LHCN-M2 (cell line): ENCODE results near the gene CTBP2. TPM values are rescaled to one million over a fixed set of nuclear protein-coding genes. Genes with fewer than 3 reads are reported as not detected.
A peak's percentile ranks its signal among the peaks of the same experiment; 100 is the strongest.

Source experiments
- DNase-seq: peaks from one replicate; pipeline ENCODE4 v3.0.0-alpha.2; 2012; ENCODE audit warnings: low read depth
- total RNA-seq: library from RNA; depleted of rRNA; stranded (reverse); fragments of >200 nt; gene quantifications from 2 replicates; pipeline ENCODE4 v1.2.3, GENCODE V29; 2014

The CTBP2 gene
- total RNA-seq, 1 experiment from 2014 or later = 51.1 TPM

DNA sequence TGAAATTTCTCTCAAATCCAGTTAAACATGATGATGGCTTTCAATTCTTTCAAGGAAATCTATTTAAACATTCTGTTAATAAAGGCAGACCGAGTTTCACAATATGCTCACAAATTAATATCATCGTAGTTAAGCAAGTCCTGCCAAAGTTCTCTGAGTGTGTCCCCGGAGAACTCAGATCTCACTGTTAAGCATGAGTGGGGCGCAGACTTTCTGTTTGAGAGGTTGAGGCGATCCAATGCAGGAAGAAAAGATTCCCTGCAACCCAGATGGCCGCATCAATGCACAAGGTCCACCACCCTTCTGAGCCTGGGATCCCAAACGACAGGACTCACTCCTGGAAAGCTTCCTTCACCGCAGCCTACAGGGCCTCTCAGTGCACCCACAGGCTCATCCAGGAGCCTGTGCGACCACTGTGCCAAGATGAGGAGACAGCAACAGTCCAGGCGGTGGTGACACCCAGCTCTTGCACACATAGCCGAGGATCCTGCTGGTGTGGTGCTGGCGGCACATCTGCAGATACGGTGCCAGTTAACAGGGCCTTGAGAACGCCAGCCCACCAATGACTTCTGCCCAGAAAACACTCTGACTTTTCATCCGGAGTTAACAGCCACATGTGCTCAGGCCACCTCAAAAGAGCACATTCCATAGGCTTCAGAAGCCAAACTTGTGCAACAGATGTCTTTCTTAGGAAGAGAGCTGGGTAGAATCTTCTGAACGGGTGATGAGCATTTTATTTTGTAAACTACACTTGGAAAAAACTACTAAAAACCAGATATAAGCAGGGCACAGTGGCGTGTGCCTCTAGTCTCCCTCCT is 116.3 kb downstream of the CTBP2 start:
- no peak for DNase-seq

GRCh38 chr10:125041856-125042506 is 118.4 kb downstream of the CTBP2 start:
- no peak for DNase-seq

DNA sequence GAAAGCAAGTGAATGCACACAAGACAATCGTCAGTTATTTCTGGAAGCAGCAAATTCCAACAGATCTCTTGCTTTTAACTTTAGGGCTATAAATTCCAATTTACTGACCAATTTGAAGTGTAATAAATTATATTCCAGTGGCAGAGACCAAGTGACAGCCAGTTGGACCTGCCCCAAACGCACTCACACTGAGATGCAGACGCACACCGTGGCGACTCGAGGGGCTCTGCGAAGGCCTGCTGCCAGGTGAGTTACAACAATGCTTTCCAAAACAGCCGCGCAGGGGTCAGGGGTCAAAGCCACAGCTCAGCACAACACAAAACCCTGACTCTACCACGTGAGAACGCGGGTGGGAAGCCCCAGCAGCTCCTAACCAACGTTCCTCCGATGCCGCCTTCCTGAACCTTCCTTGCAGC is 121.0 kb downstream of the CTBP2 start:
- DNase-seq = no peak

DNA sequence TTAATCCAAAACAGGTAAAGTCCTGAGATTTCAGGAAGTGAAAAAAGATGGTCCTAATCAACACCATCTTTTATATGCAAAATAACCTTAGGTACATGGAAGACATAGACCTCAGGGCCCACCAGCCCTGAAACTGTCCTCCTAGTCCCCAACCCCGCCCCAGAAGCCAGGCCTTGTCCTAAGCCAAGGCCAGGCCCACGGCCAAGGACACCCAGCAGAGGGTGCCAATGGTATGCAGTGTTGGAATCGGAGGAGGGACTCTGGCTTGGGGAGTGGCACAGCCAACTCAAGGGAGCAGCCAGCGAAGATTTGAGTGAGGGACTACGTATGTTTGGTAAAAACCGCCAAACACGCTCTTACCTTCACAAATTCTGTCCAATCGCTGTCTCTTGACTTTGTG is 121.7 kb downstream of the CTBP2 start:
- no peak for DNase-seq

GRCh38 chr10:125037145-125037877 is 123.1 kb downstream of the CTBP2 start:
- DNase-seq = peak; percentile 62

DNA sequence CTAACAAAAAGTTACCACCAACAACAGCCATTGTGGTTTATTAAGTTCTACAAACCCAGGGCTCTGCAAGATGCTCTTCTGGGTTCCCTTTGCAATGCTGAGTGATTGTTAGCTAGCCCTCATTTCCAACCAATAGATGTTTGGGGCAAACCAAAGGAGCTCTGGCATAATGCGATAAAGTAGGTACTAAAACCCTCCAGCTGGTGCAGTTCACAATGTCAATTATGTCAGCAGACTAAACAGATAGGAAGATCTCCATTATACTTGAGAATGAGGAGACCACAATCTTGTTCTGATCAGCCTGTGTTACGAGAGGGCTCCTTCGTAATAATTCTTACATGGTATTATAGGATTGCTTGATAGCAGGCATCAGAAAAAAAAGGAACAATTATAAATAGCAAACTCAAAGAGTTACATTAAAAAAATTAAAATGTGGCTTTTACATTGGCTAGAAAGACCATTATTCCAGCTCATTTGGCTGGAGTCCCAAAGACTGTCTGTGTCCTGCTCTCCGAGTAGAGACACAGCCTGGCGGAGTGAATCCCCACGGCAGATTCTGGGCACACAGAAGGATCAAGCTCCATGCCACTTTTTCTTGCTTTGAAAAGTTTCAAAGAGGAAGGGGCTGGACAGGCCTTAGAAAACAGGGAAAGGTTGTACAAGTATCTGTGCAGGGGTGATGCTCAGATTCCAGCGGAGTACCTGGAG is 124.6 kb downstream of the CTBP2 start:
- no peak for DNase-seq

DNA sequence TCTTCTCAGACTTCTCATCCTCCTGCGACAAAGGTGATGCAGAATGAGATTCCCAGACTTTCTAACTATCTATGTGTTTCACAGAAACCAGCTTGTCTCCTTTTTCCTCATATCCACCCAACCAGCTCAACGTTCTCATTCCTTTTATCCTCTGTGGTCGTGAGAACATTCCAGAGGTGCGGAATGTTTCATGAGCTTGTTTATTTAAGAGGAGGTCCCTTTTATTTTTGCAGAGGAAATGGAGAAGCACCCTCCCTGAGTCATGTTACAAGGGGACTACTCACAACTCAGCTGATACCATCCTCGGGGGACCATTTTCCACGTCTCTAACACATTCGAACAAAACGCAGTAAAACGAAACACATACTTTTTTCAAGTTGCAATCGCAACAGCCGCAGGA is 125.2 kb downstream of the CTBP2 start:
- peak; percentile 97 for DNase-seq

DNA sequence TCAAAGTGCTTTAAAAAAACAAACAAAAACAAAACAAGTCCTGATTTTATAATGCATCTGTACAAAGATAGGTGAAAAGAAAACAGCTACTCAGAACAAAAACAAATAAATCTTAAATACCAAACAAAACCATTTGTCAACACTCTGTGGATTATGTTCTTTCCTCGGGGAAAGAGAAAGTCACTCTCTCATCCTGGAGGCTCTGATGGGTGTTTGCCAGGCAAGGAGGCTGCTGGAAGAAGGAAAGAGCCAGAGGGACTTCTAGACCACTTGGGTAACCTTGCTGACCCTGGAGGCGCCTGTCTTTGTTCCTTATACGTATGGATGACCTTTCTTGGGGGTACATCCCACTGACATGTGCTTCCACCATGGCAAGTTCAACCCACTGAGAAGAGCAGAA is 125.7 kb downstream of the CTBP2 start:
- DNase-seq = peak; percentile 35

DNA sequence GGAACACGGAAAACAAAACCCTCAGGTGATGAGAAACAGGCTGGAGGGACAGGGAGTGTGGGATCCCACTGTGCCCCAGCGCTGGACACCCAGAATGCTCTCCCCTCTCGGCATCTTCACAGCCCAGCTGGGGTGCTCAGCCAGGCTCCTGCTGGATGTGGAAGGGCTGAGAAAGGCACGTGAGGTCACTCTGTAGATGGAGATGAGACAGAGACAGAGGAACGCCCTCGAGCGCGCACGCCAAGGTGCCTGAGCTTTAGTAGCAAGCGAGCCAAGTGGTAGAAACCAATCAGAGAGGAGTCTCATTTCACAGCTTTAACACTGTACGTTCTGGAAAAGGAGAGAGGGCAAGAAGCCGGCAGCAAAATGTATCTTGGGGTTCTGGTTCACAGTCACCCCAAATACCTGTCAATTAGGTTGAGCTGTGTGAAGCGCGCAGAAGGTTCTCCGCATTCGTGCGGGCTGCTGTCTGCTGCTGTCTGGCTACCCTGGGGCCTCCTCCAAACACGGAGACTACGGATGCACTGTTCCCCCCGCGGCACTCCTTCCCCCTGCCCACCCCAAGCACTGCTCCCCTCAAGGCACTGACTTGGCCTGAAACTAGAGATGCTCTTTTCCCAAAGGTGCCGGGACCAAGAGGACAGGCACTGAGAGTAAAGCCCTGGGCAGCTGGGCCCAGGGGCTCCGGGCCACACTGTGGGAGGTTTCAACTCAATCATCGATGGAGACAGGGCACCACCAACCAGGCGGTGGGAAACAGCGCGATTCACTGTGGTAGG is 127.0 kb downstream of the CTBP2 start:
- no peak for DNase-seq

GRCh38 chr10:125032474-125033020 is 127.8 kb downstream of the CTBP2 start:
- DNase-seq = no peak

DNA sequence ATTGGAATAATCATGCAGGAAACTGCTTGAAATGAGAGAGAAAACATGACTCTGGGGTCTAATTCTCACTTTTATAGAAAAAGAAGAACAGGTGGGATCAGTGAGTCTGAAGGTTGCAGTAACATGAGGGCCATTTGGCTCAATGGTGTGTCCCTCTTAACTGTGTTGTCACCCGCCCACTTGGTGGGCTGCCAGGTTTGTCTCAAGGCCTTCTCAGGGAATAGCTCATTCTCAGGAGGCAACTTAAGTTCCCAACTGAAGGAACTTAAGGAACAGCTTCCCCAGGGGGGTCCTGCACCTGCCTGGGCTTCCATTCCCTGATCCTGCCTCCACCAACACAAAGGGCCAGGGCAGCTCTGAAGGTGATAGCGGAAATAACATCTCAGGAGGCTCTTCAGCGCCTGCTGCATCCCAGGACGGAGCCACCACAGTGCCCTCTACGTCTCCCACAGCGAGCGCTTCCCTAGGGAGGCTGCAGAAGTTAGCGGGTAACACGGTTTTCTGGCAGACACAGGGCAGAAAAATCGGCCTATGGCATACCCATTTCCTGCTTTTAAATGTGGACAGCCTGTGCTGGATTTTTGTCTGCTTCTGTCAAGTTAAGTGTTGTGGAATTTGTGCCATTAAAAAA is 129.7 kb downstream of the CTBP2 start:
- no peak for DNase-seq

DNA sequence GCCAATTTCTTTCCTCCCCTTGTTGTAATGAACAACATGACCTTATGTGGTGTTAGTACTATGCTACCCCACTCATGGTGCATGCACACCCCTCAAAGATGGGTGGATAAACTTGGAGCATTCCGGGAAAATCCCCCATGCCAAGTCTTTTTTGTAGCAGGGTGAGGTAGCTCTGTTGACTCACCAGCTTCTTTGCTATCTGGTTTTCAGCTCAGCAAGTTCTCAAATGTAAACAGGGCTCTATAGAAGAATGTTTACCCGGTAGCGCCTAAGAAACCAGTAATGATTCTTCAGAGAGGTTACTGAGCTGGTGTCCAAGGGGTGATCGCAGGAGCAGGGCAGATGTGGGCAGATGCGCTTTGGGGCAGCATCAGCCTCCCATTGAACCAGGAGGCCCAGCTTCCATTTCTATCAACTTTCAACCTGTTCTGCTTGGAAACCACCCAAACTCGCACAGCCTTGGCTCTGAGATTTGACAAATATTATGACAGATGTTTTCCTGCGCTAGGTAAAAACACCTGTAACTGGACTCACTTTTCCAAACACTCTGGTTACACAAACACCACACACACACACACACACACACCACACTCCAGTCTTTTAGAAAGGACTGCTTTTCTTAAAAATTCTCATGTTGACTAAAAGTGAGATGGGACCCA is 130.7 kb downstream of the CTBP2 start:
- no peak for DNase-seq

DNA sequence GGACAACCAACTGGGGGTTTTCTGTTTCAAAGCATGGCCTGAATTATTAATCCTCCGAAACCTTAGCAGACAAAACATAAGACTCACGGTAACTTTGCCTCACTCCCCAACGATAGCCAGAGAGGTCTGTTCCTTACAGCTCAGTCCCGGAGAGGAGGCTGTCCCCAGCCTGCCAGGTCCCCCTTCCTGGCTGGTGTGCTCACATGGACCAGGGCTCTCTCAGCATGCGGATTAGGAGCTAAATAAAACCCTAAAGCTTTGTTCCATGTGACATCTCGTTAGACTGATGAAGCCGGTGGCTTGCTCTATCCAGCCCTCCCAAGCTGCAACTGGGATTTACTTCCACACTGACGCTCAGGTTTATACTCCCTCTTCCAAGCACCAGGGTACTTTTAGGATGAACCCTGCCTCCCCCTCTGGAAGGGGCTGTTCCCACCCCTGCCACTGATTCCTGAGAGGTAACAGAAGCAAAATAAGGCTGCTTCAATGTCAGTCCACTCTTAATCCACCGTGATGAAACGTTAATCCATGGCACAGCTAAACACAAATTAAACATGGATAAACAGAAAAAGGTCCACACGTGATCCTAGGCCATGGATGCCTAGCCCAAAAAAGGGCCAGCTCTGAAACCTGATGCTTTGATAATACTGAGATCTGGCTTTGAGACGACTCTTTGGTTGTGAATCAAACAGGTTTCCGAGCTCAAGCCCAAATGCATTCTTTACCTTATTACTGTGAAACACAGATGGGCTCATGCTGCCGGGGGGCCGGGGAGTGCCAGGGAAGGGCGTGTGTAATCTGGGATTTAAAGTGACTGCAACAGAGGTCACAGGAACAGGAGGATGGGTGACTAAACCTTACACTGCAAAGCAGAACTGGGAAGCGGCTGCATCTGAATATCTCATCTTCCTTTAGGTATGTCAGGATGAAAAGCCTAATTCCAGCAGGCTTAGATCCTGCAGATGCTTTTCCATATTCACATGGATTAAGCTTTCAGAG is 132.2 kb downstream of the CTBP2 start:
- DNase-seq = peak; percentile 32

- DNase-seq = no peak
Measured at GRCh38 chr10:125026974-125027735, 133.2 kb downstream of the CTBP2 start.

GRCh38 chr10:125026036-125026931 is 134.1 kb downstream of the CTBP2 start:
- DNase-seq = no peak

DNA sequence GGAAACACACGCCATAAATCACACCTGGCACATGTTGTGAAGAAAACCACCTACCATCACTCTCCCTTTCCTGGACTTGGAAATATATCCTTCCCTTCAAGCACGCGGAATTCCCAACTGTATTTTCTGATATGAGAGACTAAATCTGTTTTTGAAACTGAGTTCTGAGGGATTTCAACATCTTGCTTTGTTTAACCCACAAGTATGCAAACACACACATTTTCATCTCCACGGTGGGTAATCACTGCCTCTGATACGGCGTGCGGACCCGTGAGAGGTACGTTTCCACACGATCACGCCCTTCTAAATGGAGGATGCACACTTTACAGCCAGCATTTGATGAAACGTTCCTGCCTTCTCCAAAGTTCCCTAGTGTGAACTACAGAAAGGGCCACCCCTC is 135.0 kb downstream of the CTBP2 start:
- no peak for DNase-seq
